GM08714 (cell line): ENCODE results near the gene TXLNB.
"Not testable (repeated sequence)": the region's sequence is repeated elsewhere in the genome, so short reads cannot be mapped to it uniquely, and the experiment has no call there.

Experiments
- H3K4me3 ChIP-seq: fragments of 200-500 bp; sonication (Bioruptor generic); 2 replicates; pipeline ENCODE4 v1.5.1; 2014; ENCODE audit warnings: mild to moderate bottlenecking, low read length, inconsistent platforms
- ZNF274 ChIP-seq: IDR thresholded peaks from 2 replicates; pipeline ENCODE4 v1.6.1; 2012; ENCODE audit warnings: mild to moderate bottlenecking, low read depth, low read length

The TXLNB gene

GRCh38 chr6:139295901-139296300 is 4.1 kb upstream of the TXLNB start:
- H3K4me3 ChIP-seq = no peak overlapping the region
- TF ChIP-seq ZNF274 = no peak

- no peak for TF ChIP-seq ZNF274
- H3K4me3 ChIP-seq = no peak overlapping the region
Measured at GRCh38 chr6:139294090-139294489, 2.3 kb upstream of the TXLNB start.

- H3K4me3 ChIP-seq = not testable (repeated sequence)
Measured at GRCh38 chr6:139293230-139293629, 1.4 kb upstream of the TXLNB start.

- H3K4me3 ChIP-seq = no peak overlapping the region; the same call in 1 of the 2 replicates
- TF ChIP-seq ZNF274 = no peak
Measured at GRCh38 chr6:139290787-139291311, 949 bp downstream of the TXLNB start.

GRCh38 chr6:139289233-139289632 is 2.6 kb downstream of the TXLNB start:
- H3K4me3 ChIP-seq = no peak overlapping the region
- TF ChIP-seq ZNF274 = no peak

- H3K4me3 ChIP-seq = no peak overlapping the region
- TF ChIP-seq ZNF274 = no peak
Measured at GRCh38 chr6:139288496-139289040, 3.2 kb downstream of the TXLNB start.

- no peak overlapping the region for H3K4me3 ChIP-seq
- TF ChIP-seq ZNF274 = no peak
Measured at GRCh38 chr6:139287868-139288267, 3.9 kb downstream of the TXLNB start.

GRCh38 chr6:139286438-139286837 is 5.4 kb downstream of the TXLNB start:
- H3K4me3 ChIP-seq = not testable (repeated sequence)

- H3K4me3 ChIP-seq = no peak overlapping the region
- TF ChIP-seq ZNF274 = no peak
Measured at GRCh38 chr6:139285590-139285989, 6.2 kb downstream of the TXLNB start.

GRCh38 chr6:139284789-139285188 is 7.0 kb downstream of the TXLNB start:
- H3K4me3 ChIP-seq = no peak overlapping the region
- TF ChIP-seq ZNF274 = no peak

GRCh38 chr6:139282684-139283083 is 9.1 kb downstream of the TXLNB start:
- no peak overlapping the region for H3K4me3 ChIP-seq
- TF ChIP-seq ZNF274 = no peak

GRCh38 chr6:139278190-139278589 is 13.6 kb downstream of the TXLNB start:
- no peak overlapping the region for H3K4me3 ChIP-seq

GRCh38 chr6:139277587-139277986 is 14.2 kb downstream of the TXLNB start:
- no peak overlapping the region for H3K4me3 ChIP-seq
- TF ChIP-seq ZNF274 = no peak

More at GRCh38 chr6:139278190-139278589, 13.6 kb downstream of the TXLNB start:
- TF ChIP-seq ZNF274 = no peak

GRCh38 chr6:139277161-139277560 is 14.6 kb downstream of the TXLNB start:
- H3K4me3 ChIP-seq = no peak overlapping the region
- TF ChIP-seq ZNF274 = no peak

GRCh38 chr6:139275279-139276055 is 16.3 kb downstream of the TXLNB start:
- no peak overlapping the region for H3K4me3 ChIP-seq
- no peak for TF ChIP-seq ZNF274
